WTC11 (cell line): ENCODE data around the gene MEGF10. TPM values are rescaled to one million over a fixed set of nuclear protein-coding genes. Genes with fewer than 3 reads are reported as not detected.

Source experiments
- ATAC-seq: fragments of 200-7000 bp; cut with Tn5 transposase; 2 replicates; pipeline ENCODE4 v1.10.0; 2021; ENCODE audit warnings: mild to moderate bottlenecking, moderate library complexity
- CTCF ChIA-PET: fragments of 300-600 bp; sonication (Branson Sonifier 250); formaldehyde crosslinking; loops from one replicate; lab custom pipeline; 2021; ENCODE audit warnings: antibody characterized with exemption; lab: Charles Lee
- POLR2A ChIA-PET: fragments of 350-600 bp; sonication (Branson Sonifier 250); formaldehyde crosslinking; loops from one replicate; lab custom pipeline; 2021; ENCODE audit warnings: antibody characterized with exemption; lab: Charles Lee
- DNase-seq: peaks from one replicate; pipeline ENCODE4 v3.0.0; 2021; ENCODE audit warnings: low spot score
- H3K27ac Mint-ChIP-seq: 2 replicates; pipeline ENCODE4 v1.8.0; 2021; ENCODE audit warnings: mixed read lengths
- H3K27me3 Mint-ChIP-seq: 2 replicates; pipeline ENCODE4 v1.8.0; 2021; ENCODE audit warnings: low read depth, mild to moderate bottlenecking, moderate library complexity, mixed read lengths
- H3K36me3 Mint-ChIP-seq: 2 replicates; pipeline ENCODE4 v1.8.0; 2021; ENCODE audit warnings: mixed read lengths
- H3K4me1 Mint-ChIP-seq: 2 replicates; pipeline ENCODE4 v1.8.0; 2022; ENCODE audit warnings: mixed read lengths
- H3K4me3 Mint-ChIP-seq: 2 replicates; pipeline ENCODE4 v1.8.0; 2021; ENCODE audit warnings: mild to moderate bottlenecking, moderate library complexity, mixed read lengths
- H3K9me3 Mint-ChIP-seq: 2 replicates; pipeline ENCODE4 v1.8.0; 2021; ENCODE audit warnings: mixed read lengths
- MYBL2 ChIP-seq: sonication (generic); formaldehyde crosslinking; IDR thresholded peaks from 2 replicates; pipeline ENCODE4 v1.8.1; 2023; ENCODE audit warnings: mild to moderate bottlenecking, moderate library complexity, missing genetic modification reagents
- PRDM15 ChIP-seq: sonication (generic); formaldehyde crosslinking; IDR thresholded peaks from 2 replicates; pipeline ENCODE4 v1.8.0; 2022; ENCODE audit warnings: missing genetic modification reagents
- RELA ChIP-seq: sonication (generic); formaldehyde crosslinking; IDR thresholded peaks from 2 replicates; pipeline ENCODE4 v1.8.1; 2022; ENCODE audit warnings: missing genetic modification reagents, mild to moderate bottlenecking, borderline replicate concordance
- ZNF396 ChIP-seq: fragments of 250-450 bp; sonication (Bioruptor Pico); IDR thresholded peaks from 2 replicates; pipeline ENCODE4 v1.8.0; 2021; ENCODE audit warnings: mild to moderate bottlenecking, moderate library complexity, borderline replicate concordance
- ZNF532 ChIP-seq: fragments of 250-450 bp; sonication (Bioruptor Pico); IDR thresholded peaks from 2 replicates; pipeline ENCODE4 v1.9.0; 2021; ENCODE audit warnings: mild to moderate bottlenecking, borderline replicate concordance
- ZSCAN18 ChIP-seq: fragments of 250-450 bp; sonication (Bioruptor Pico); IDR thresholded peaks from 2 replicates; pipeline ENCODE4 v2.1.2; 2022; ENCODE audit warnings: mild to moderate bottlenecking, moderate library complexity
- total RNA-seq: library from RNA; stranded (reverse); gene quantifications from 3 replicates; pipeline ENCODE4 v1.2.3, GENCODE V29; 2021
- TF ChIP-seq, protein P1 (sequence below): fragments of 250-450 bp; sonication (Bioruptor Pico); IDR thresholded peaks from 2 replicates; pipeline ENCODE4 v1.9.0; 2021; ENCODE audit warnings: mild to moderate bottlenecking
- TF ChIP-seq, protein P2 (sequence below): sonication (generic); formaldehyde crosslinking; conservative IDR thresholded peaks from 2 replicates; pipeline ENCODE4 v1.8.1; 2022; ENCODE audit warnings: mild to moderate bottlenecking, missing genetic modification reagents

The MEGF10 gene
- total RNA-seq, 1 experiment from 2014 or later = 24.5 TPM

DNA sequence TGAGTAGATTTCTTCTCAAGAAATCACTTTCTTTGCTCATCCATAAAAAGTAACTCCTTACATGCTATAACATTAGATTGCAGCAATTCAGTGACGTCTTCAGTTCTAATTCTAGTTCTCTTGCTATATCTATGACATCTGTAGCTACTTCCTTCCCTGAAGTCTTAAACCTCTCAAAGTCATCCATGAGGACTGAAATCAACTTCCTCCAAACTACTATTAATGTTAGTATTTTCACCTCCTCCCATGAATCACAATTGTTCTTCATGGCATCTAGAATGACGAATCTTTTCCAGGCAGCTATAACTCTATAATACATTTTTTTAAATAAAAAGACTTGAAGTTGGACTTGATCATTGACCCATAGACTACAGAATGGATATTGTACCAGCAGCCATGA is 180.6 kb downstream of the MEGF10 start (continued):
- TF ChIP-seq ZNF532 (no peak), PRDM15 (CRISPR knock-in tag) (no peak), ZNF396 (no peak)

- TF ChIP-seq ZSCAN18 (no peak), MYBL2 (CRISPR knock-in tag) (no peak), RELA (CRISPR knock-in tag) (no peak)
- TF ChIP-seq, protein P1, sequence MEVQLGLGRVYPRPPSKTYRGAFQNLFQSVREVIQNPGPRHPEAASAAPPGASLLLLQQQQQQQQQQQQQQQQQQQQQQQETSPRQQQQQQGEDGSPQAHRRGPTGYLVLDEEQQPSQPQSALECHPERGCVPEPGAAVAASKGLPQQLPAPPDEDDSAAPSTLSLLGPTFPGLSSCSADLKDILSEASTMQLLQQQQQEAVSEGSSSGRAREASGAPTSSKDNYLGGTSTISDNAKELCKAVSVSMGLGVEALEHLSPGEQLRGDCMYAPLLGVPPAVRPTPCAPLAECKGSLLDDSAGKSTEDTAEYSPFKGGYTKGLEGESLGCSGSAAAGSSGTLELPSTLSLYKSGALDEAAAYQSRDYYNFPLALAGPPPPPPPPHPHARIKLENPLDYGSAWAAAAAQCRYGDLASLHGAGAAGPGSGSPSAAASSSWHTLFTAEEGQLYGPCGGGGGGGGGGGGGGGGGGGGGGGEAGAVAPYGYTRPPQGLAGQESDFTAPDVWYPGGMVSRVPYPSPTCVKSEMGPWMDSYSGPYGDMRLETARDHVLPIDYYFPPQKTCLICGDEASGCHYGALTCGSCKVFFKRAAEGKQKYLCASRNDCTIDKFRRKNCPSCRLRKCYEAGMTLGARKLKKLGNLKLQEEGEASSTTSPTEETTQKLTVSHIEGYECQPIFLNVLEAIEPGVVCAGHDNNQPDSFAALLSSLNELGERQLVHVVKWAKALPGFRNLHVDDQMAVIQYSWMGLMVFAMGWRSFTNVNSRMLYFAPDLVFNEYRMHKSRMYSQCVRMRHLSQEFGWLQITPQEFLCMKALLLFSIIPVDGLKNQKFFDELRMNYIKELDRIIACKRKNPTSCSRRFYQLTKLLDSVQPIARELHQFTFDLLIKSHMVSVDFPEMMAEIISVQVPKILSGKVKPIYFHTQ (CRISPR knock-in tag) = no peak
- no peaks in the 10 kb centered on the region for H3K9me3 Mint-ChIP-seq
- no peak overlapping the region for H3K4me3 Mint-ChIP-seq
- CTCF ChIA-PET = interaction anchor here (0.8 kb wide), 1 partner anchor 20 kb away, joined by 3 read pairs; no protein-coding TSS in a partner anchor
- DNase-seq (no peak), ATAC-seq (no peak)
- H3K36me3 Mint-ChIP-seq = no peaks in the 10 kb centered on the region
- POLR2A ChIA-PET = no interaction called here
- H3K27me3 Mint-ChIP-seq = no peaks in the 10 kb centered on the region; the same call in 1 of the 2 replicates
- peaks cover 11% of the 10 kb centered on the region for H3K4me1 Mint-ChIP-seq
- no peak overlapping the region for H3K27ac Mint-ChIP-seq
These were observed 182.1 kb downstream of the MEGF10 start for GRCh38 chr5:127472700-127473099.

DNA sequence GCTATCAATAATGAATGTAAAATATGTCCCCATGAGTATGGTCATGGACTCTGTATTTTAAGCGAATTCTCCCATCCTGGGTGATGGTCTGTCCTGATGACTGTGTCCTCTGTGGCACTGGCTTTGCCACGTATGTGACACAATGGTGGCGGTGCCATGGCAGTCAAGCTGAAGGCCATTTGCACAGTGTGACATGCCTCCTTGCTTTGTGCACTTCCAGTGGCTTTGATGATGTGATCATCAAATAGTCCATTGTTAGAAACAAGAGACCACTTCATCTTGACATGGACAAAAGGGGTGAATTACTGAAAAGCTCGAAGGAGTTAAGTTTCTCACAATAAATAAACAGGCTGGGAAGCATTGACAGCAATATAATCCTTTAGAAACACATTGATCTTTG is 195.9 kb downstream of the MEGF10 start:
- H3K27me3 Mint-ChIP-seq = peaks cover 5% of the 10 kb centered on the region; the same call in 1 of the 2 replicates
- DNase-seq (no peak), ATAC-seq (no peak)
- TF ChIP-seq, protein P2, sequence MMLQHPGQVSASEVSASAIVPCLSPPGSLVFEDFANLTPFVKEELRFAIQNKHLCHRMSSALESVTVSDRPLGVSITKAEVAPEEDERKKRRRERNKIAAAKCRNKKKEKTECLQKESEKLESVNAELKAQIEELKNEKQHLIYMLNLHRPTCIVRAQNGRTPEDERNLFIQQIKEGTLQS (CRISPR knock-in tag) = no peak
- H3K27ac Mint-ChIP-seq = no peak overlapping the region
- no peak overlapping the region for H3K4me3 Mint-ChIP-seq
- ChIA-PET CTCF (no interaction called here), POLR2A (no interaction called here)
- H3K4me1 Mint-ChIP-seq = no peaks in the 10 kb centered on the region
- peaks cover 17% of the 10 kb centered on the region for H3K9me3 Mint-ChIP-seq
- H3K36me3 Mint-ChIP-seq = peaks cover 15% of the 10 kb centered on the region
